GM21619 (cell line): ENCODE data around the gene EXOC2.
"Not testable (repeated sequence)": the region's sequence is repeated elsewhere in the genome, so short reads cannot be mapped to it uniquely, and the experiment has no call there.

Source experiments
- ATAC-seq: cut with Tn5 transposase; IDR thresholded peaks from one replicate; pipeline ENCODE4 v1.9.1; 2021; ENCODE audit not compliant: unreplicated experiment

The EXOC2 gene

DNA sequence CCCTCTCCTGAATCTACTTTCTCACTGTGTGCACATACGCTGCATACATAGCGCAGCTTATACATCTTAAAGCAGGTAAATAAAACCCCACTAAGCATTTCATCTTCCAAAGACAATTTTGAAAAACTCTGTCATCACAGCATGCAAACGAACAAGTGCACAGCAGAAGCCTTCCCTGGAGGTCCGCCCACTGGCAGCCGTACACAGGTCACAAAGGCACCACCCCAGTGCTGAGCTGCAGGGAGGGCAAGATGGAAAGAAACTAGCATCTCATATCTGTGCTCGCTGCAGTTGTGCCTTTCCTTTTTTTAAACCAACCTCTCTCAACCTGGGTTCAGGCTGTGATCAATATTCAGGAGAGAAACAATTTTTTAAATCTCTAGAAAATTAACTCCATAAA lies 109.3 kb downstream of the EXOC2 start:
- ATAC-seq: no peak

DNA sequence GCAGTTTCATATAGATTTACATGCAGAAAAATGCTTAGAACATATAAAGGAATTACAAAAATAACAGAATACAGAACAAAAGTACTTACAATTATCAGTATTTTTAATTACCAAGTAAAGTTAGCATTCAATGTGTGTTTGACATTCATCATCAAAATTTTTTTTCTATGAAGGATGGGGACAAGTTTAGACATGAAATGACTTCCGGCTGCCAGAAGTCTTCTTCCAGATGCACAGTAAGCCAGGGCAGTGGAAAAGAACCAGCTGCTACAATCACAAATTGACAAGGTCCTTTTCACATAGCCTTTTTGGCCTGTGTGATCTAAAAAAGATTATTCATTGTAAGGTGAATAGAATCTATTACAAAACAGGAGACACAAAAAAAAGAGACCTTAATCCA lies 109.8 kb downstream of the EXOC2 start:
- no peak for ATAC-seq

DNA sequence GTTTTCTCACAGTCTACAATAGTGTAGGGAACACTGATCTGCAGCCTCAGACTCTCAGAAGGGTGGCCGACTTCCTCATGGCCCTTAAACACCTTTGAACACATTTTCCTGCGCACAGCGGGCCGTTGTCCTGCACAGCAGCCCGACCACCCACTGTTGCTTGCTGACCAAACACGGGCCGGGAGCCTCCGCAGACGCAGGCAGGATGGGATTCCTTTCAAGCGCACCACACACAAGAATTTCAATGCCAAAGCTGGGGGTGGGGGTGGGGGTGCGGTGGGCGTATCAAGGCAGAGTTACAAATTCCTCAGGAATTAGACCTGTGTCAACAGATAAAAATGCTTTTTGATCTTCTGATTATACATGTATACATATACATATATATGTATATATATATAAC lies 110.6 kb downstream of the EXOC2 start:
- no peak for ATAC-seq

DNA sequence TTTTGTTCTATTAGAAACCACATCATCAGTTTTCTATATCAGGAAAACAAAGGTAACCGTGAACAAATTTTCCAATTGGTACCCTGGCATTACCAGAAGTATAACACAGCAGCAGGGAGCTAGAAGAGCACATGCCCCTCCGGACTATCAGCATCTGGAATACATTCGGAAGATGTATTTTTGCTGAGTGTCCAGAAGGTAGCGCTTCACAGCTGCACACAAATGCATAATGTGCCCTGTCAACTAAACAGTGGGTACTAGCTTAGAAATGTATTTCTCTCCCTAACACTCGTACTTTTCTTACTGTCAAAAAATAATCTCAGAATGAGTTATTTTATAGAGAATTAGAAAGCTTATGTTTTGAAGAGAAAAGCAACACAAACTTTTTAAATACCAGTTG lies 113.6 kb downstream of the EXOC2 start:
- no peak for ATAC-seq

DNA sequence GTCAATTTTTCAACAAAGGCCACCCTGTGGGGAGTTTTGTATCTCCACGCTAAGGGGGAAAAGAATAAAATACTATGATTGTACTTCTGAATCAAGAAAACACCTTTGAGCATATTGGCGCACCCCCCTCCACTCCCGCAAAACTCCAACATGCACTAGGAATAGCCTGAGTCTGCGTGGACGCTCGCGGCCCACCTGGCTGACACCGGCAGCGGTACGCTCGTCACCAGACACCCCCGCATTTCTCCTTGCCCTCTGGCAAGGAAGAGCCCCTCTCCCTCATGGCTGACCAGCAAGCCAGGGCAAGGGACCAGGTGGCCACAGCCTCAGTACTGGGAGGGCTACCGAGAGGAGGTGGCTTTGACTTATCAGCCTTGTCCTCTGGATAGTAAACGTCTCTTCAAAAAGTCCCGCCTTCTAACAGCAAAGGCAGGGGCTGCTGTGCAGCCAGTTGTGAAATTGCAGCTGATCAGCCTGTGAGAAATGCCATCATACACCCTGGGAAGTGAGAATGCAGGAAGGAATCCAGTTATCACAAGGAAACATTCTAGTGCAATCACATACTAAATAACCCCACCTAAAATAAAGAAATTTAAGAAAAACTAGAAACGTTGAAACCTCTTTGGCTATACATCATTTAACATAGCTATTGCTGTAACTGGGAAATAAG lies 120.2 kb downstream of the EXOC2 start:
- no peak for ATAC-seq

DNA sequence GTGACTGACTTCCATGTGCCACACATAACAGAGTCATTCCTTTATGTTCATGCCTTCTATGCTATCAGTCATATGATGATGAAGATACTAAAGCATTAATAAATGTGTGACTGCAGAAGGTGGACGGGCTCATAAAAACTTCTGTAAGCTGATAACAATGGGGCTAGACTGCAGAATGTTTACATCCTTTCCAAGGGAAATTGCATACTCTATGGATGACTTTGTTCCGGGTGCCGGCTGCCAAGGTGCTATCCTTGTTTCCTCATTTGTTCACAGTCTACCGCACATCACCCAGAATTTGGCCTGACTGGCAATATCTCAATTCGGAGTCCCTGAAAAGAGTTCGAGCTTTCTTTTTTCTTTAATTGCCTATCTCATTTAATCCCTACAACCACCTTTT lies 121.0 kb downstream of the EXOC2 start:
- ATAC-seq: no peak

DNA sequence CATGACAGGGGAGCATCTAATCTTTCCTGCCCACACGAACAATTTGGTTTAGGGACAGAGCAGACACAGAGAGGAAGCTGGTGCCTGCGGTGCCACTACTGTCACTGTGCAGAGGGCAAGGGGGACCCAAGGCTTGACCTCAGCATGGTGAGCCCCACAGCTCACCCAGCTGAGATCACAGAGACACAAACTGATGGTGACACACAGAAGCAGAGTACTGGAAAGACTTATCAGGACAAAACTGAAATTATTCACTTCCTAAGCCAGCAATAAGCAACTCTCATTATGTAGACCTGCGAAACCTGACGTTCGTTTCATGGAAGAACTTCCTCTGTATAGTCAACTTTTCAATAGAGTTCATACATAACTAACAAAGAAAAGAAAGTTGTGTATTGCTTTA lies 122.1 kb downstream of the EXOC2 start:
- no peak for ATAC-seq

DNA sequence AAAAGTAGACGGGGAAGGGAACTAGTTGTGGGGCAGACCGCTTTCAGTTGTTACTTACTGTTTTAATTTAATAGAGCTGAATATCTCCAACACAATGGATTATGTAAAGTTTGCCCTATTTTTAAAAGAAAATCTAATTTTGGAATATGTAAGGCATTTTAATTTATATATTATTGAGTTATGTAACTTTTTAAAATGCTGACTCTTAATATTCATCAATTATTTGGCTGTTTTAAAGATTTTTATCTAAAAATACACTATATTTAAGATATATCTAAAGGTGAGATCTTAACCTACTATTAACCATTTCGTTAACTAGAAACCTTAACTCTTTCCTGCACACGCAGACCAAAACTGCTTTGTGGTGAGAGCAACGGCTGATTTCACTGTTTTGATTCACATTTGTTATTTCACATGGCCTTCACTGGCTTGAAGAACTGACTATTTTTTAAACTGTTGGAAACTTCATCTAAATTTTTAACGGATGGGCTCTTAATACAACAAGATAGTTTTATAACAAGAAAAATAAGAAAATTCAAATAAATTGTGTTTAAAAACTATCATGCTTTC lies 123.9 kb downstream of the EXOC2 start:
- ATAC-seq: no peak

DNA sequence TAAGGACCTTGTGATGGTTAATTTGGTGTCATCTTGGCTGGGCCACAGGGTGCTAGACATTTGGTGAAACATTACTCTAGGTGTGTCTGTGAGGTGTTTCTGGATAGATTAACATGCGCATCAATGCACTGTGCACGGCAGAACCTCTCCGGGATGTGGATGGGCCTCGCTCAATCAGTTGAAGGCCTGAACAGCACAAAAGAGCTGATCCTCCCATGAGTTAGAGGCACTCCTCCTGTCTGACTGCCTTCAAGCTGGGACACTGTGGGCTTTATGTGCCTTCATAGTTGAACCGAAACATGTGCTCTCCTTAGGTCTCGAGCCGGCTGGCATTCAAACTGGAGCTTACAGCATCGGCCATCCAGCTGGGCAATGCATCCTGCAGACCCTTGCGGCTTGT lies 124.9 kb downstream of the EXOC2 start:
- ATAC-seq: no peak

DNA sequence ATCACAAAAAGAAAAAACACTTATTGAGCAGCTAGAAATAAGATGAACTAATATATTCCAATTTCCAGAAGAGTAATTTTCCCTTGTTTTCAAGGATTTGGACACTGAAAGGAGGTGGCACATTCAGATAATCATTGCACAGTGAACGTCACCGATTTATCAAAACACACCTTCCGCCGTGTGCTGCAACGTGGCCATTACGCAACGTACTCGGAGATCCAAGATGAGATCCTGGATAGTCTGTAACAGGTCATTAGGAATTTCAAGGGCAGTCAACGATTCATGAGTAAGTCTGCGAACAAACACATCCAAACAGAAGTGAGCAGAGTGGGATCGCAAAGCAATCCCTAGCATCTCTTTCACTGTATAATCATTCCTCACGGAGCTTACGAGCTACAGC lies 129.1 kb downstream of the EXOC2 start:
- ATAC-seq: no peak

DNA sequence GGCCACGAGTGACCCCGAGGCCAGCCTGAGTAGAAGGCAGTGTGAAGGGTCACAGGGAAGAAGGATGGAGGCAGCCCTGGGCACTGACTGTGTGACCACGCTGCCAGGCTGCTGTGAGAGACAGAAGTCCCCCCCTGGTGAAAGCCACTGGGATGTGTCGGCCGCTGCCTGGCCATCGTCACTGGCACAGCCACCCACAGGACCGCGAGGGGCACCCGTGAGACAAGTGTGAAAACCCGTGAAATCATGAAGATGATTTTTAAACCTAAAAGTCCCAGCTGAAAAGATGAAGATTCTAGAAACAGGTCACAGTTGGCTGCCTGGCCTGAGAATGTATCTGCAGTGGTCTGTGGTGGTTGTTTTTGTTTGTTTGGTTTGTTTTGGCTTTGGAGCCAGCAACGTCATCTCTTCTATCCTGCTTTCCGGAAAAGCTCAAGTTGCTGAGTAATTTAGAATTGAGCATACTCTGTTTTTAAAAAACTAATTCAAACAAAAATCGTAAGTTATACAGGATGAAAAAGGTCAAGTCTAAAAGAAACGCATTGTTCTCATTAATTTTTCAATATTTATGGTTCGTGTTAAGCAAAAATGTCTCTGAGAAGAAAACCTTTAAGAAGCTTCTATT lies 130.8 kb downstream of the EXOC2 start:
- no peak for ATAC-seq

DNA sequence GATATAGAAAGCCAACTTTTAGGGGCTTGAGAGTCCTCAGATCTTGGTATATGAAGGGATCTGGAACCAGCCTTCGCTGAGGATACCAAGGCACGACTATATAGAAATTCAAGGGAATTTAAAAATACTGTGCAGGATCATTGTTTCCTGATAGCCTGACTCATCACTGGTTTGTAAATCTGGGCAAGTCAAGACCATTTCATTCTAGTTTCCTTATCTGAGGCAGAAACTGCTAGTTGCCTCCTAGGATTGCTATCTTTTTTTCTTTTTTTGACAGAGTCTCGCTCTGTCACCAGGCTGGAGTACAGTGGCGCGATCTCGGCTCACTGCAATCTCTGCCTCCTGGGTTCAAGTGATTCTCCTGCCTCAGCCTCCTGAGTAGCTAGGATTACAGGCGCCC lies 131.6 kb downstream of the EXOC2 start:
- ATAC-seq: not testable (repeated sequence)

DNA sequence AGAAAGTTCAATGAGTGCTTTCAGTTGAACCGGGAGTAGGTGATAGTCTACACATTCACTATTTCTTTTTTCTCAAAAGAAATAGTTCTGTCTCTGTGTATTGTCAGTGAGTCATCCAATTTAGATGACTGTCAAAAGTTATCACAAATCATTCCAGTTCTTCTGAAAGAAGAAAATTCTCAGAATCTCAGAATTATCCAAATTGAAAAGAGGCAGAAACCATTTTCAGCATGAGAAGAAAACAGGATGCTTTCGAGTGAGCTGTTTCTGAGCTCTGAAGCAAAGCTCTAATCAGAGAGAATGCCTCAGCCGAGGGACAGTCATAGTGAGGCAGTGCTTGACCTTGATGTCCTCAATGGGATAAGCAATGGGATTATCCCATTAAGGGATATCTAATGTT lies 134.0 kb downstream of the EXOC2 start:
- no peak for ATAC-seq

DNA sequence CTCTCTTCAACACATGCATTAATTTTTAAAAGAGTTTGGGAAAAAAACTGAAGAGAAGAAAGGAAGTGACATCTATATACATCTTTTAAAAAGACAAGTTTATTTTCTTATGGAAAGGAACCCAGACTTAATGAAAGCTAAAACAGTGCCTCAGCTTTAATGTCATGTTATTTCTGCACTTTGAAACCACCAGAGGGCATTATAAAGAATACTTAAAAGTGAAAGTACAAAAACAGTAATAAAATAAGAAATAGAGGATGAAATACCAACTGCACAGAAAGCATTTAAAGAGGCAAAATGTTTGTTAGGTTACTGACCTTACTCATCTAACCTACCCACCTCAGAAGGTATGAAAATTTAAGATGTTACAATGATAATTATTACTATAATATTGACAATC lies 134.8 kb downstream of the EXOC2 start:
- ATAC-seq: no peak

DNA sequence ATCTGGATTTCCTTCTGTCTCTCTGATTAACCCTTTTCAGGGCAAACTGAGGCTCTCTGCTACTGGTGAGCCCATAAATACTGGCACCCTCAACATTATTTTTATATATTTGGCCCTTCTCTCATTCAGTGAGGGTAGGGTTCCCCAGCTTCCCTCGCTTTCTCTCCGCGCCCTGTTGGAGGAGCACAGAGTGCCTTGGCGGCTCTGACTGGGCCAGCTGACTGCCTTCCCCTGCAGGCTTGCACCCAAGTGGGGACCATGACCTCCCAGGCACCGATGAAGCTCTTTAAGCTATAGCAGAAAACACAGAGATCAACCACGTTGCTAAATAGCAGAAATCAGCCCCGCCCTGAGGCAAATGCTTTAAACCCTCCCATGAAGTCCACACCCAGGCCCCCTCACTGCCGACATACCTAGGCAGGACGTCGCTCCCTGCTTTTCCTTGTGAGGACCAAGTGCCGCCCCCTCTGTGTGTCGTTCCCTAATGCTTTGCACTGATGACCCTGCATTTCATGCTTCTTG lies 141.0 kb downstream of the EXOC2 start:
- ATAC-seq: no peak

DNA sequence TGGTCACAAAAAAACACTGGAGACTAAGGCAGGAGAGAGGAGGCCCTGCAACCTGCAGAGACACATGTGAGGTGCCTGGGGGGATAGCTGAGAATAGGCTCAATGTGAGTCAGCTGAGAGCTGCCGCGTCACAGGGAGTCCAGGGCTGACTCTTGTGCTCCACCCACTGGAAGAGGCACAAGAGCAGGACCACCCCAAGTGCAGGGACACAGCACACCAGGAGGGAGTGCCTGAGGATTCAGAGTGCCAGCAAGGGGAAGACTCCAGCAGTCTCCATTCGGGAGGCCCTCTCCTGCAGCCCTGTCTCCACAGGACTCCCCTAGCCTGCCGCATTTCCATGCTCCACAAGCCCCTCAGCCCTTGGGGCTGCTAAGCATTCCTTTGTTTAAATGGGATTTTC lies 141.5 kb downstream of the EXOC2 start:
- no peak for ATAC-seq

DNA sequence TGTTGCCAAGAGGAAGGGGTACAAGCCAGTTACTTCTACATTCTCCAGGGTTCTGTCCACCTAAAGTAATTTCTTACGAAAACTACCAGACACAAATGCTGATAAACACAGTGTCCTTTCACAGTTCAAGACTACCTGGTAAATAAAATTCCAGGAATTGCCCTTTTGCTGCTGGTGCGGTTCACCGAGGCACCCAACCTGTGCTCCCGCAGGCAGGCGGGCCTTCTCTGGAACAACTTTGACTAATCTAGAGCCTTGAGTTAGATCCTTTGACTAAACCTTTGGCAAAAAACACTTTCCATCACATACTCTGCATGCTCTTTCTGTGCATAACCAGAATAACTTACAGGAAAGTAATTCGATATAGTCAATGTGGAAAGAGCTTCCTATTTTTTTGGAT lies 143.0 kb downstream of the EXOC2 start:
- no peak for ATAC-seq

DNA sequence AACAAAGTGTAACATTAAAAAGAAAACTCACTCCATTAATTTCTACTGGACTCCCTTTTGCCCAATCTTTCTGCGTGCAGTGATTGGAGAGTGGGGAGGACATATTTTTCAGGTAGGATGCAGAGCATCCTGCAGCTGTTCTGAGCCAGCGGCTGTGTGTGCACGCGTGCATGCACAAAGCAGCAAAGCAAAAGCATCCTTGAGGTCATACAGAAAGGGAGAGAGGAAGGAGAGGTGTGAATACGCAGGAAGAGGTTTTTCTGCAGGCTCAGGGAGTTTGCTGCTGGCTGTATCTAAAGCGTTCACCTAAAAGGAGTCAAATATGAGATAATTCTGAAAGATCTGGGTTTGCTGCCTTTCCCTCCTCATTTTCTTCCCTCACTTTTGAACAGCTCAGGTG lies 144.4 kb downstream of the EXOC2 start:
- ATAC-seq: no peak

DNA sequence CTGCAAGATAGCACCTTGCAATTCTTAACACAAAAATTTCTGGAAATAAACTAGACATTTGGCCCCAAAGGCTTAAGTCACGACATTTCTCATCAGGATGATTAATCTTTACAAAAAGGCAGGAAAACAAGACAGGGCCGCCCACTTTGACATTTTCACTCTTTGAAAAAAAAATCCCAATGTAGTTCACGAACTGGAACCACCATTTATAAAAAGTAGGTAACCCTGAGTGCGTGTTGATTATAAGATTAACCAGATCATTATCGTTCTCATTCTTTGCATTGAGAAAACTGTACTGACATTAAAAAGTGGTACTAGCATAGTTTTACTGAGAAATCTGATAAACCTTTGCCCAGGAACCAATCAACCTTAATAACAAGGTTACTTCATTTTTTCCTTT lies 144.8 kb downstream of the EXOC2 start:
- no peak for ATAC-seq

DNA sequence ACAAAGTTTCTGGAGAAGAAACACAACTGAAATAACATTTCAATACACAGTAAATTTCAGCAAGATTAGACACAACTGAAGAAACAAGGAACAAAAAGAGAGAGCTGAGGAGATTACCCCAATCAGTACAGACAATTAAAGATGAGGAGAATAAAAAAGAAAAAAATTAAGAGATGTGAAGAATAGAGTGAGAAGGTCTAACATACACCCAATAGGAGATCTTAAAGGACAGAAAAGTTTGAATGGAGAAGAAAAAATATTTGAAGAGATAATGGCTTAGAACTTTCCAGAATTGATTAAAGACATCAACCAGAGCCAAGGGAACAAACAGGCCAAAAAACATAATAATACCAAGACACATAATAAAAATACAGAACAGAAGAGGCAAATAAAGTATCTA lies 152.4 kb downstream of the EXOC2 start:
- ATAC-seq: no peak

DNA sequence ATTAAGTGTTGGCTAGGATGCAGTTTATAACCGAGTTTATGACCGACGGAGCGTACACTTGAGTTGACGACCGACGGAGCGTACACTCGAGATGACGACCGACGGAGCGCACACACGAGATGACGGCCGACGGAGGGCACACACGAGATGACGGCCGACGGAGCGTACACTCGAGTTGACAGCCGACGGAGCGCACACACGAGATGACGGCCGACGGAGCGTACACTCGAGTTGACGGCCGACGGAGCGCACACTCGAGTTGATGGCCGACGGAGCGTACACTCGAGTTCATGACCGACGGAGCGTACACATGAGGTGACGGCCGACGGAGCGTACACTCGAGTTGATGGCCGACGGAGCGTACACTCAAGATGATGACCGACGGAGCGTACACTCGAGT lies 155.8 kb downstream of the EXOC2 start:
- no peak for ATAC-seq

DNA sequence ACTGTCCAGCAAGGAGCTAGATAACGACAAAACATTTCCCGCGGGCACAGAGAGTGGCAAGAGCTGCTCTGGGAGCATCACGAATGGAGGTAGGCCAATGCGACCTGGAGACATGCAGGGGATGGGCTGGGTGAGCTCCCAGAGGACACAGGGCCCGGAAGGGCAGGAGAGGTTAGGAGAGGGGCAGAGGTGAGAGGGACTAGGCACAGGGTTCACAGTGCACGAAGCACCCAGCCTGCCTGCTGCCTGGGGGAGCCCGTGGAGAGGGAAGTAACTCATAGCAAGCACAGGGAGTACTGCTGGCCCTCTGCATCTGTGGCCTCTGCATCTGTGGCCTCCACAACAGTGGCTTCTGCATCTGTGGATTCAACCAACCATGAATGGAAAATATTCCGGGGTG lies 162.5 kb downstream of the EXOC2 start:
- no peak for ATAC-seq

DNA sequence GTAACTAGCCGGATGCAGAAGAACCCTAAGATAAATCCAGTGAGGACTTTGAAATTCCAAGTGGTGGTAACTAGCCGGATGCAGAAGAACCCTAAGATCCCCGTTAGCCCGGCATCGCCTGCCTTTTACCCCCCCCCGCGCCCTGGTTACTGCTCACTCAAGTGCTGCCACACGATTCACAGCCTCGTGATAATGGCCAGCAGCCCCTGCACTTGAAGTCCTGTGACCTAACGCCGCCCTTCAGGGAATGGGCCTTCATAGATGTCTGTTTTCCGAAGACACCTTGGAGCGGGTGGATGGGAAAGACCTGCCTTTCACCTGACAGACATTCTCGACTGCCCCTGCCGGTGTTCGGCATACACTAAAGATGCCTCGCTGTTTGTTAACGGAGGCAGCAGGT lies 163.9 kb downstream of the EXOC2 start:
- ATAC-seq: no peak
